Measurements from ENCODE around the gene GNG7.

The GNG7 gene

GRCh38 chr19:2462635-2463421 lies 239.7 kb downstream of the GNG7 start:
- H3K9ac ChIP-seq = peak overlapping the region; percentile 76
- H3K4me3 ChIP-seq = peak overlapping the region; percentile 74
- no peaks in the 10 kb centered on the region for H3K36me3 ChIP-seq
- H3K4me2 ChIP-seq = peak overlapping the region; percentile 95
- H4K20me1 ChIP-seq = no peaks in the 10 kb centered on the region
- H3K27me3 ChIP-seq = no peaks in the 10 kb centered on the region
- H3K4me1 ChIP-seq = peaks cover 37% of the 10 kb centered on the region
- no peak for TF ChIP-seq Cebpa-rat (IDR thresholded peaks at IDR 0.05)
- peak overlapping the region; percentile 81 for H3K27ac ChIP-seq
- no peaks in the 10 kb centered on the region for H3K9me3 ChIP-seq

GRCh38 chr19:2461751-2462634 lies 240.5 kb downstream of the GNG7 start:
- no peak for TF ChIP-seq Cebpa-rat (IDR thresholded peaks at IDR 0.05)
- Histone ChIP-seq H4K20me1 (no peaks in the 10 kb centered on the region), H3K4me1 (peaks cover 44% of the 10 kb centered on the region), H3K27me3 (no peaks in the 10 kb centered on the region), H3K36me3 (no peaks in the 10 kb centered on the region), H3K9ac (peak overlapping the region; percentile 76), H3K4me2 (peak overlapping the region; percentile 95), H3K27ac (peak overlapping the region; percentile 81), H3K9me3 (no peaks in the 10 kb centered on the region), H3K4me3 (peak overlapping the region; percentile 74)
